HG02623 (cell line): Measurements from ENCODE around the gene KRTAP9-1.
"Not testable (repeated sequence)": the region's sequence is repeated elsewhere in the genome, so short reads cannot be mapped to it uniquely, and the experiment has no call there.

ENCODE experiments used
- ATAC-seq: cut with Tn5 transposase; IDR thresholded peaks from one replicate; pipeline ENCODE4 v1.9.1; 2021; ENCODE audit warnings: moderate library complexity; ENCODE audit not compliant: unreplicated experiment

KRTAP9-1 gene, protein sequence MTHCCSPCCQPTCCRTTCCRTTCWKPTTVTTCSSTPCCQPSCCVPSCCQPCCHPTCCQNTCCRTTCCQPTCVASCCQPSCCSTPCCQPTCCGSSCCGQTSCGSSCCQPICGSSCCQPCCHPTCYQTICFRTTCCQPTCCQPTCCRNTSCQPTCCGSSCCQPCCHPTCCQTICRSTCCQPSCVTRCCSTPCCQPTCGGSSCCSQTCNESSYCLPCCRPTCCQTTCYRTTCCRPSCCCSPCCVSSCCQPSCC

GRCh38 chr17:41189837-41190318 lies at the start of gene KRTAP9-1:
Gene KRTAP9-1 (plus strand): TSS chr17:41189887. CDS start chr17:41189887, 0 bp downstream.
- ATAC-seq = not testable (repeated sequence)

- ATAC-seq = no peak
Measured at GRCh38 chr17:41140360-41141131, 49.1 kb upstream of the KRTAP9-1 start, which contains the start of gene KRTAP4-6. Gene KRTAP4-6 (minus strand): TSS chr17:41140544. CDS start chr17:41140487, 57 bp downstream.

- no peak for ATAC-seq
Measured at GRCh38 chr17:41141361-41141760, 48.3 kb upstream of the KRTAP9-1 start.

- ATAC-seq = no peak
Measured at GRCh38 chr17:41144846-41145245, 44.8 kb upstream of the KRTAP9-1 start.

DNA sequence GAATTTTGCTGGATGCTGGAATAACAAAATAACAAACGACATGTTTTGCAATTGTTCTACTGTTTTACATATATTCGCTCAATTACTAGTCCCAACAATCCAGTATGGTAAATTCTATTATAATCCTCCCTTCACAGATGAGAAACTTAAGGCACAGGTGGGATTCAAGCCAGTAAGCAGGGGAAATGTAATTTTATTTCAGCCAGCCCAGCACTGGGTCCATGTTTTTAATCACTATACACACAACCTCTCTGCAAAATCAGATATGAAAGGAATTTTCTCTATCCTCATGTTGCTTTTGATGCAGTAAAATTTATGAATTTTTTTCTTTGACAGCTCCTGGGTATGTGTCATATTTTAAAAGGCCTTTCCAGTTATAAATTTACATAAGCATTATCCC lies 44.4 kb upstream of the KRTAP9-1 start:
- ATAC-seq = no peak

DNA sequence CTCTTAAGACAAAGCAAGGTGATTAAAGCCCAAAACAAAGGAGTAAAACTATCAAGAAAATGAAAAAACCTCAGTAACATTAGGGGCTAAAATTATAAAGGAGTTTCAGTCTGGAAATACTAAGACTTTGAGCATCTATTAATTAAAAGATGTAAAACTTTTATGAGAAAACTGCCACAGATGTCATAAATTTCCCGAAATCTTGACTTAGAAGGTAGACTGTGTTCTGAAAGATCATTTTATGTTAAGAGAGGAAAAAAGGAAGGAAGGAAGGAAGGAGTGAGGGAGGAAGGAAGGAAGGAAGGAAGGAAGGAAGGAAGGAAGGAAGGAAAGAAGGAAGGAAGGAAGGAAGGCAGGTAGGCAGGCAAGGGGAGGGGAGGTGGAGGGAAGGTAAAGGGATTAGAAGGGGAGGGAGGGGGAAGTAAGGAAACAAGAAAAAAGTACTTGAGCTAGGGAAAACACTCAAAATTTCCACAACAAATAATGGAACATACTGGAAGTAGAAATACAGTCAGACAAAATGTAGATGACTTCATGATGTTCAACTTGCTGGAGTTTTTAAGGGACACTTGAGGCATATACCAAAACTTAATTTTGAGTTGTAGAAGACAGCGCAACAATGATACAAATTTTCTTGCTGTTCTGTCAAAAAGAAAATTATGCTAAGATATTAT lies 42.0 kb upstream of the KRTAP9-1 start:
- ATAC-seq = no peak

DNA sequence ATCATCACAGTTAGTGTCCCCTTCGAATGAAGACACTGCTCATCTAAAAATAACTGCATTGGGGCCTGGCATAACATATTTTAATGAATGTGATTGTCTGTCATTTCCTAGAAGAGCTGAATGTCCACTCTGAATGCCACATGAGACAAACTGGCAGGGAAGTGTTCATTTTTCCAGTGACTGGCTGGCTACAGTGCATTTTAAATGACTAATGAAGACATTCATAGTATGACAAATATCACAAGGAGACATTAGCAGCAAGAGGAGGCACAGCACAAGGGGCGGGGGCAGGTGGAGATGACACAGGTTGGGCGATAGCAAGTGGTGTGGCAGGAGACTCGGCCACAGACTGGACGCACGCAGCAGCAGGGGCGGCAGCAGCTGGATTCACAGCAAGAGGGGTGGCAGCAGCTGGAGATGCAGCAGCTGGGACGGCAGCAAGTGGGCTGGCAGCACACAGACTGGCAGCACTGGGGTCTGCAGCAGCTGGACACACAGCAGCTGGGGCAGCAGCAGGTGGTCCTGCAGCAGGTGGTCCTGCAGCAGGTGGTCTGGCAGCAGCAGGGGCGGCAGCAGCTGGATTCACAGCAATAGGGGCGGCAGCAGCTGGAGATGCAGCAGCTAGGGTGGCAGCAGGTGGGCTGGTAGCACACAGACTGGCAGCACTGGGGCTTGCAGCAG lies 40.6 kb upstream of the KRTAP9-1 start:
- not testable (repeated sequence) for ATAC-seq

DNA sequence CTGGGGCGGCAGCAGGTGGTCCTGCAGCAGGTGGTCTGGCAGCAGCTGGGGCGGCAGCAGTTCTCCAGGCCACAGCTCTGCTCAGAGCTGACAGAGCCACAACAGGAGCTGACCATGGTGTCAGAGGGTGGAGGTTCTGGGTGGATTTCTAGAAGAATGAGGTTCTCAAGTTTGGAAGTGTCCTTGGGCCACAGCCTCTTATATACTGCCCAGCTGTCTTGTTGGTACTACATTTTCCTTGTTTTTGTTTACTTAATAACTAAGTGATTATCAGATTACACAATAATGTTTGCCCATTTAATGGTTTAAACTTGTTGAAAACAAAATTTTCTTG lies 40.1 kb upstream of the KRTAP9-1 start, which contains the start of gene KRTAP4-5:
KRTAP4-5 (minus strand) TSS at position 174 of the 334 bp plus-strand sequence; CDS start at position 116, 58 bp downstream.
- ATAC-seq = no peak

- no peak for ATAC-seq
Measured at GRCh38 chr17:41150026-41150425, 39.7 kb upstream of the KRTAP9-1 start.

GRCh38 chr17:41151525-41151924 lies 38.2 kb upstream of the KRTAP9-1 start:
- ATAC-seq = no peak

DNA sequence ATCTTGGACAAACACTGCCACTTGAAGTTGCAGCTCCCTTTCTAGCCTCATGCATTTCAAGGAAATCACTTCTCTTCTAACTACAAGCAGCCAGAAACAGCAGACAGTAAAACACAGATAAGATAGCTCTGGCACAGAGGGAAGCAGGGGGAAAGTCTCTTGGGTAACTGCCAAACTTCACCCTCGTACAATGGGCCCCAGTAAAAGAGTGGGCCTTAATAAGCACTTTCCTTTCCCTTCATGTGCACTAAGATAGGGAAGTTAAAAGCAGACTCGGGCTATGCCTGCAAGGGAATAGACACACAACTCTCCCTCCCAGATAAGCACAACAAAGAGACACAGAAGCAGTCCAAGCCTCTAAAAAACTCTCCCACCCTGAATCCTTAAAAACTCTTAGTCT lies 35.8 kb upstream of the KRTAP9-1 start:
- ATAC-seq = no peak

DNA sequence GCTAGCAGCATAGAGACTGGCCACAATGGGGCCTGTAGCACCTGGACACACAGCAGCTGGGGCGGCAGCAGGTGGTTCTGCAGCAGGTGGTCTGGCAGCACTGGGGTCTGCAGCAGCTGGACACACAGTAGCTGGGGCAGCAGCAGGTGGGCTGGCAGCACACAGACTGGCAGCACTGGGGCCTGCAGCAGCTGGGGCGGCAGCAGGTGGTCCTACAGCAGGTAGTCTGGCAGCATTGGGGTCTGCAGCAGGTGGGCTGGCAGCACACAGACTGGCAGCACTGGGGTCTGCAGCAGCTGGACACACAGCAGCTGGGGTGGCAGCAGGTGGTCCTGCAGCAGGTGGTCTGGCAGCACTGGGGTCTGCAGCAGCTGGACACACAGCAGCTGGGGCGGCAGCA lies 29.5 kb upstream of the KRTAP9-1 start:
- not testable (repeated sequence) for ATAC-seq

GRCh38 chr17:41160648-41161047 lies 29.0 kb upstream of the KRTAP9-1 start, which contains the start of gene KRTAP4-4:
Gene KRTAP4-4 (minus strand): TSS chr17:41160748. CDS start chr17:41160691, 57 bp downstream.
- no peak for ATAC-seq

GRCh38 chr17:41163828-41164227 lies 25.9 kb upstream of the KRTAP9-1 start:
- no peak for ATAC-seq

DNA sequence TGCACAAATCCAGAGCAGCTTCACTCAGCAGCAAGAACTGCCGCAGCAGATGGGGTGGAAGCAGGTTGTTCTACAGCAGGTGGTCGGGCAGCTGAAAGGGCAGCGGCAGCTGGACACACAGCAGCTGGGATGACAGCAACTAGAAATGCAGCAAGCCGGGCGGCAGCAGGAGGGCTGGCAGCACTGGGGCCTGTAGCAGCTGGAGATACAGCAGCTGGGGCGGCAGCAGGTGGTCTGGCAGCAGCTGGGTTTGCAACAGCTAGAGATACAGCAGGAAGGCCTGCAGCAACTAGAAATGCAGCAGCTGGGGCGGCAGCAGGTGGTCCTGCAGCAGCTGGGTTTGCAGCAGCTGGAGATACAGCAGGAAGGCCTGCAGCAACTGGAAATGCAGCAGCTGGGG lies 22.1 kb upstream of the KRTAP9-1 start:
- ATAC-seq = no peak

- no peak for ATAC-seq
Measured at GRCh38 chr17:41168121-41168520, 21.6 kb upstream of the KRTAP9-1 start, which contains the start of gene KRTAP4-3. Gene KRTAP4-3 (minus strand): TSS chr17:41168221. CDS start chr17:41168172, 49 bp downstream.

GRCh38 chr17:41171886-41172285 lies 17.8 kb upstream of the KRTAP9-1 start:
- no peak for ATAC-seq

GRCh38 chr17:41176744-41177387 lies 12.8 kb upstream of the KRTAP9-1 start:
- no peak for ATAC-seq

DNA sequence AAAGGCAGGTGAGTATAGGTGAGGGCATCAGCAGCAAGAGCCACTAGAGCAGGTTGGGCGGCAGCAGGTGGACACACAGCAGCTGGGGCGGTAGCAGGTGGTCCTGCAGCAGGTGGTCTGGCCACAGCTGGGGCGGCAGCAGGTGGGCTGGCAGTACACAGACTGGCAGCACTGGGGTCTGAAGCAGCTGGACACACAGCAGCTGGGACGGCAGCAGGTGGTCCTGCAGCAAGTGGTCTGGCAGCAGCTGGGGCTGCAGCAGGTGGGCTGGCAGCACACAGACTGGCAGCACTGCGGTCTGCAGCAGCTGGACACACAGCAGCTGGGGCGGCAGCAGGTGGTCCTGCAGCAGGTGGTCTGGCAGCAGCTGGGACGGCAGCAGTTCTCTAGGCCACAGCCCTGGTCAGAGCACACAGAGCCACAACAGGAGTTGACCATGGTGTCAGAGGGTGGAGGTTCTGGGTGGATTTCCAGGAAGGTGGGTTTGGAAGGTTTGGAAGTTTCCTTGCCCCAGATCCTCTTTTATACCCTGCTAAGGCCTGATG lies 11.9 kb upstream of the KRTAP9-1 start, which contains the start of gene KRTAP4-2:
KRTAP4-2 (minus strand) TSS at position 495 of the 545 bp plus-strand sequence; CDS start at position 438, 57 bp downstream.
- no peak for ATAC-seq

- ATAC-seq = no peak
Measured at GRCh38 chr17:41178341-41178740, 11.3 kb upstream of the KRTAP9-1 start.
